NCI-H1105 (cell line): ENCODE data around the gene FAAH2.
A peak's percentile ranks its signal among the peaks of the same experiment; 100 is the strongest.
"Not testable (repeated sequence)": the region's sequence is repeated elsewhere in the genome, so short reads cannot be mapped to it uniquely, and the experiment has no call there.

Source experiments
- DNase-seq: peaks from one replicate; lab custom pipeline; 2025; lab: John Stamatoyannopoulos, UW

Gene FAAH2

GRCh38 chrX:57286507-57287251, at the start of gene FAAH2:
Gene FAAH2, plus strand, starts transcription at chrX:57286706. Its CDS starts 120 bp downstream, at chrX:57286826.
- DNase-seq, result peak; percentile 81

- DNase-seq, result no peak
These were observed 44.5 kb upstream of the FAAH2 start for GRCh38 chrX:57241967-57242366.

GRCh38 chrX:57251965-57252364, 34.5 kb upstream of the FAAH2 start:
- DNase-seq, result no peak

GRCh38 chrX:57265126-57265525, 21.4 kb upstream of the FAAH2 start:
- DNase-seq, result no peak

- no peak for DNase-seq
These were observed 20.2 kb upstream of the FAAH2 start for GRCh38 chrX:57266275-57266674.

- no peak for DNase-seq
These were observed 19.6 kb upstream of the FAAH2 start for GRCh38 chrX:57266871-57267270.

GRCh38 chrX:57267308-57267707, 19.2 kb upstream of the FAAH2 start:
- DNase-seq, result no peak

- DNase-seq, result no peak
These were observed 15.5 kb upstream of the FAAH2 start for GRCh38 chrX:57270980-57271379.

GRCh38 chrX:57282568-57282967, 3.9 kb upstream of the FAAH2 start:
- no peak for DNase-seq

- no peak for DNase-seq
These were observed 1.5 kb upstream of the FAAH2 start for GRCh38 chrX:57285001-57285400.

- no peak for DNase-seq
These were observed 2.6 kb downstream of the FAAH2 start for GRCh38 chrX:57289089-57289488.

- DNase-seq, result no peak
These were observed 8.5 kb downstream of the FAAH2 start for GRCh38 chrX:57294961-57295360.

GRCh38 chrX:57295679-57296078, 9.2 kb downstream of the FAAH2 start:
- DNase-seq, result not testable (repeated sequence)

GRCh38 chrX:57313583-57314215, 27.2 kb downstream of the FAAH2 start:
- DNase-seq, result no peak

GRCh38 chrX:57329008-57329407, 42.5 kb downstream of the FAAH2 start:
- DNase-seq, result no peak

GRCh38 chrX:57335790-57336189, 49.3 kb downstream of the FAAH2 start:
- not testable (repeated sequence) for DNase-seq

GRCh38 chrX:57353472-57354132, 67.1 kb downstream of the FAAH2 start:
- no peak for DNase-seq

GRCh38 chrX:57364145-57364544, 77.6 kb downstream of the FAAH2 start:
- no peak for DNase-seq

GRCh38 chrX:57366430-57366829, 79.9 kb downstream of the FAAH2 start:
- no peak for DNase-seq

GRCh38 chrX:57367649-57368048, 81.1 kb downstream of the FAAH2 start:
- DNase-seq, result no peak

GRCh38 chrX:57368158-57368557, 81.7 kb downstream of the FAAH2 start:
- no peak for DNase-seq

- DNase-seq, result no peak
These were observed 92.8 kb downstream of the FAAH2 start for GRCh38 chrX:57379296-57379695.
